ENCODE results near the gene R3HDM1. TPM values are rescaled to one million over a fixed set of nuclear protein-coding genes. Genes with fewer than 3 reads are reported as not detected.
"Not testable (repeated sequence)": the region's sequence is repeated elsewhere in the genome, so short reads cannot be mapped to it uniquely, and the experiment has no call there.

Gene R3HDM1
- total RNA-seq, 4 donors from 2014 or later: 15.9 to 27.9 (median 22.8) TPM

DNA sequence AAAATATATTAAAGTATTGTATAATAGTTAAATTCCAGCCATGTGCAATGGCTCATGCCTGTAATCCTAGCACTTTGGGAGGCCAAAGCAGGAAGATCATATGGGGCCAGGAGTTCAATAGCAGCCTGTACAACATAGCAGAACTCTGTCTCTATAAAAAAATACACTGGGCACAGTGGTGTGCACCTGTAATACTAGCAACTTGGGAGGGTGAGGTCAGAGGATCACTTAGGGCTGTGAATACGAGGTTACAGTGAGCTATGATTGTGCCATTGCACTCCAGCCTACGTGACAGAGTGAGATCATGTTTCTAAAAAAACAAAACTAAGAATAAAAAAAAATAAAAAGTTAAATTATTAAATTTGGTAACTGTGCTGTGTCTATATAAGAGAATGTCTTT is 36.4 kb upstream of the R3HDM1 start:
- no peak overlapping the region for H3K27ac ChIP-seq
- H3K27me3 ChIP-seq: no peaks in the 10 kb centered on the region
- H3K36me3 ChIP-seq: peaks cover 0 to 14% of the 10 kb centered on the region in 2 donors
- H3K4me1 ChIP-seq: no peaks in the 10 kb centered on the region
- H3K4me3 ChIP-seq: no peak overlapping the region
- peaks cover 0 to 17% (median 0%) of the 10 kb centered on the region in 3 donors for H3K9me3 ChIP-seq
- TF ChIP-seq, protein P1, sequence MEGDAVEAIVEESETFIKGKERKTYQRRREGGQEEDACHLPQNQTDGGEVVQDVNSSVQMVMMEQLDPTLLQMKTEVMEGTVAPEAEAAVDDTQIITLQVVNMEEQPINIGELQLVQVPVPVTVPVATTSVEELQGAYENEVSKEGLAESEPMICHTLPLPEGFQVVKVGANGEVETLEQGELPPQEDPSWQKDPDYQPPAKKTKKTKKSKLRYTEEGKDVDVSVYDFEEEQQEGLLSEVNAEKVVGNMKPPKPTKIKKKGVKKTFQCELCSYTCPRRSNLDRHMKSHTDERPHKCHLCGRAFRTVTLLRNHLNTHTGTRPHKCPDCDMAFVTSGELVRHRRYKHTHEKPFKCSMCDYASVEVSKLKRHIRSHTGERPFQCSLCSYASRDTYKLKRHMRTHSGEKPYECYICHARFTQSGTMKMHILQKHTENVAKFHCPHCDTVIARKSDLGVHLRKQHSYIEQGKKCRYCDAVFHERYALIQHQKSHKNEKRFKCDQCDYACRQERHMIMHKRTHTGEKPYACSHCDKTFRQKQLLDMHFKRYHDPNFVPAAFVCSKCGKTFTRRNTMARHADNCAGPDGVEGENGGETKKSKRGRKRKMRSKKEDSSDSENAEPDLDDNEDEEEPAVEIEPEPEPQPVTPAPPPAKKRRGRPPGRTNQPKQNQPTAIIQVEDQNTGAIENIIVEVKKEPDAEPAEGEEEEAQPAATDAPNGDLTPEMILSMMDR (IDR thresholded peaks at IDR 0.05): no peak
- TF ChIP-seq EP300 (IDR thresholded peaks at IDR 0.05) (no peak), POLR2A (IDR thresholded peaks at IDR 0.05) (no peak), POLR2AphosphoS5 (IDR thresholded peaks at IDR 0.05) (no peak)
- 90 to 94% methylated on average over 2 of the region's 2 CpGs for WGBS, 2 donors (ENCODE audit: low coverage in 1 of 2)
- no peak for ATAC-seq

- not testable (repeated sequence) for H3K4me3 ChIP-seq, ATAC-seq, H3K4me1 ChIP-seq, H3K27ac ChIP-seq, H3K27me3 ChIP-seq
- 98% methylated on average over 5 to 7 of the region's 7 CpGs for WGBS, 2 donors (ENCODE audit: low coverage in 1 of 2)
- Histone ChIP-seq H3K9me3 (peaks cover 0 to 18% (median 0%) of the 10 kb centered on the region in 3 donors), H3K36me3 (peaks cover 0 to 23% of the 10 kb centered on the region in 2 donors)
These were observed 32.7 kb upstream of the R3HDM1 start for GRCh38 chr2:135498588-135498987.

DNA sequence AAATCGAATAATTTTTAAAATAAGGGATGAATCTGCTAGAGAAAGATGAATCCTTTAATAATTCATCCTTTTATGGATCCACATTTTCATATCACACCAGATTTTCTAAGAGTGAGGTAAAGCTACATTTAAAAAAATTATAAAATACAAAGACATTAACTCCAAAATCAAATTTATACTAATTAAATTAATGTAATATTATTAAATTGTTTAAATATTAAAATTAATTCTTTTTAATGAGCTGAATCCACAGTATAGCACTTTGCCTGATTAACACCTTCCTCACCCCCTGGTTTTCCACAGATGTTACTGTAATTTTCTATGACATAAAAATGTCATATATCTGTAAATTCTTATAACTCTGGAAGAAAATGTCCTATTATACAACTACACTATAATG is 26.5 kb upstream of the R3HDM1 start:
- Histone ChIP-seq H3K4me1 (no peaks in the 10 kb centered on the region), H3K27ac (no peak overlapping the region), H3K27me3 (no peaks in the 10 kb centered on the region), H3K36me3 (peaks cover 0 to 16% of the 10 kb centered on the region in 2 donors), H3K4me3 (no peak overlapping the region), H3K9me3 (peaks cover 0 to 2% (median 0%) of the 10 kb centered on the region in 3 donors)
- TF ChIP-seq POLR2AphosphoS5 (IDR thresholded peaks at IDR 0.05): no peak
- TF ChIP-seq, protein P1 (IDR thresholded peaks at IDR 0.05): no peak
- no peak for TF ChIP-seq POLR2A (IDR thresholded peaks at IDR 0.05)
- TF ChIP-seq EP300 (IDR thresholded peaks at IDR 0.05): no peak
- no peak for ATAC-seq
- WGBS, 2 donors (ENCODE audit: low coverage in 1 of 2): 90% methylated on average over 1 of the region's 1 CpG

DNA sequence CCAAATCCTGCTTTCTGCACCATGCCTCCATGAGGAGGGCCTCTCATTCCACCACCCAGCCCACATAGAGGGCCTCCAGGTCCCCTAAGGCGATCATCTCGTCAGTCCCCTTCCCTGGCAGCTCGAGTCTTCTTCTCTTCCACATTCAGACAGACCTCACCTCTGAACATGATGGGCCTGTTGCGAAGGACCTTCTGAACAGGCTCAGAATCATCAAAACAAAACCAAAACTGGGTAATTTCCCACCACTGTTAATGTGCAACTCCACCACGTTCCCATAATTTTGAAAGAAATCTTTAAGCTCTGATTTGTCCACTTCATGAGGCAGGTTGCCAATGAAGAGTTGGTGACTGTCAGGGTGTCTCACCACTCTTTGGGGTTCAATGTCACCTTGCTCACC is 20.7 kb upstream of the R3HDM1 start:
- Histone ChIP-seq H3K27ac (no peak overlapping the region), H3K4me3 (no peak overlapping the region), H3K27me3 (no peaks in the 10 kb centered on the region), H3K9me3 (peaks cover 0 to 42% (median 0%) of the 10 kb centered on the region in 3 donors), H3K4me1 (no peaks in the 10 kb centered on the region), H3K36me3 (no peaks in the 10 kb centered on the region)
- no peak for ATAC-seq
- TF ChIP-seq, protein P1 (IDR thresholded peaks at IDR 0.05): no peak
- TF ChIP-seq POLR2A (IDR thresholded peaks at IDR 0.05): no peak
- no peak for TF ChIP-seq EP300 (IDR thresholded peaks at IDR 0.05)
- no peak for TF ChIP-seq POLR2AphosphoS5 (IDR thresholded peaks at IDR 0.05)
- WGBS, 2 donors (ENCODE audit: low coverage in 1 of 2): 98 to 100% methylated on average over 1 to 5 of the region's 5 CpGs

- Histone ChIP-seq H3K27me3 (no peaks in the 10 kb centered on the region), H3K27ac (no peak overlapping the region), H3K9me3 (peaks cover 0 to 42% (median 0%) of the 10 kb centered on the region in 3 donors), H3K4me3 (no peak overlapping the region), H3K36me3 (no peaks in the 10 kb centered on the region), H3K4me1 (no peaks in the 10 kb centered on the region)
- WGBS, 2 donors (ENCODE audit: low coverage in 1 of 2): 95 to 98% methylated on average over 2 of the region's 2 CpGs
- no peak for ATAC-seq
- TF ChIP-seq EP300 (IDR thresholded peaks at IDR 0.05) (no peak), POLR2A (IDR thresholded peaks at IDR 0.05) (no peak), POLR2AphosphoS5 (IDR thresholded peaks at IDR 0.05) (no peak)
- TF ChIP-seq, protein P1 (IDR thresholded peaks at IDR 0.05): no peak
These were observed 19.2 kb upstream of the R3HDM1 start for GRCh38 chr2:135512099-135512498.

Measured in gastroesophageal sphincter (tissue), 4 donors.